SK-N-SH (cell line): ENCODE measurements around the gene PRG3. TPM values are rescaled to one million over a fixed set of nuclear protein-coding genes. Genes with fewer than 3 reads are reported as not detected.
"Not testable (repeated sequence)": the region's sequence is repeated elsewhere in the genome, so short reads cannot be mapped to it uniquely, and the experiment has no call there.

Source experiments
- CTCF ChIA-PET: fragments of 300-600, 350-600 bp; formaldehyde crosslinking; extraction: SDS; loops from one replicate; lab custom pipeline; 2021; lab: Yijun Ruan, JAX
- POLR2A ChIA-PET: fragments of 350-600 bp; sonication (Branson Sonifier 250); formaldehyde crosslinking; extraction: SDS; loops from one replicate; lab custom pipeline; 2020; ENCODE audit warnings: antibody characterized with exemption, inconsistent platforms; lab: Yijun Ruan, JAX
- DNase-seq: peaks from one replicate; pipeline ENCODE4 v3.0.0; 2012
- H2AFZ ChIP-seq: fragments of 200-600 bp; sonication (generic); 2 replicates; pipeline ENCODE4 v1.8.1; 2016; ENCODE audit warnings: antibody characterized with exemption, mild to moderate bottlenecking, low read depth
- H3F3A ChIP-seq: fragments of 200-600 bp; sonication (generic); replicated peaks from 2 replicates; pipeline ENCODE3; 2016; ENCODE audit warnings: antibody characterized with exemption, mild to moderate bottlenecking; ENCODE audit not compliant: insufficient read depth
- H3K27ac ChIP-seq, 2 experiments: fragments of 200-500 bp in 1 of 2; fragments of 200-600 bp in 1 of 2; sonication (Bioruptor generic) in 1 of 2; sonication (generic), shearing (Covaris generic) in 1 of 2; 2 replicates each; pipeline versions ENCODE4 v1.5.1 to v1.6.1; 2014 to 2016; ENCODE audit warnings: low read depth in 2 of 2, inconsistent platforms in 1 of 2, low read length in 1 of 2, mild to moderate bottlenecking in 1 of 2, mixed read lengths in 1 of 2
- H3K27me3 ChIP-seq: fragments of 200-600 bp; sonication (generic), shearing (Covaris generic); 2 replicates; pipeline ENCODE4 v1.6.1; 2016; ENCODE audit warnings: mixed run types; ENCODE audit not compliant: insufficient read depth
- H3K36me3 ChIP-seq, 2 experiments: fragments of 200-500 bp in 1 of 2; fragments of 200-600 bp in 1 of 2; sonication (Bioruptor generic) in 1 of 2; sonication (generic) in 1 of 2; replicated peaks in 1 of 2; 2 replicates each; pipeline versions ENCODE3 to v1.5.1; 2014 to 2016; ENCODE audit warnings: low read length in 1 of 2, mild to moderate bottlenecking in 1 of 2; ENCODE audit not compliant: insufficient read depth in 2 of 2, control insufficient read depth in 1 of 2
- H3K4me1 ChIP-seq, 2 experiments: fragments of 200-500 bp in 1 of 2; fragments of 200-600 bp in 1 of 2; sonication (Bioruptor generic) in 1 of 2; sonication (generic), shearing (Covaris generic) in 1 of 2; 2 replicates each; pipeline versions ENCODE4 v1.5.1 to v1.6.1; 2014 to 2016; ENCODE audit warnings: low read depth in 1 of 2, low read length in 1 of 2, mixed run types in 1 of 2; ENCODE audit not compliant: insufficient read depth in 2 of 2, control insufficient read depth in 1 of 2
- H3K4me2 ChIP-seq: fragments of 200-600 bp; sonication (generic), shearing (Covaris generic); 2 replicates; pipeline ENCODE4 v1.6.1; 2017; ENCODE audit warnings: mixed run types
- H3K4me3 ChIP-seq, 2 experiments: fragments of 200-500 bp in 1 of 2; fragments of 200-600 bp in 1 of 2; sonication (Bioruptor generic) in 1 of 2; sonication (generic), shearing (Covaris generic) in 1 of 2; 2 replicates each; pipeline versions ENCODE4 v1.5.1 to v1.8.1; 2014 to 2016; ENCODE audit warnings: low read depth in 2 of 2, inconsistent platforms in 1 of 2, low read length in 1 of 2, mild to moderate bottlenecking in 1 of 2, mixed read lengths in 1 of 2, moderate library complexity in 1 of 2
- H3K79me2 ChIP-seq: fragments of 200-600 bp; sonication (generic); 2 replicates; pipeline ENCODE4 v1.8.1; 2017; ENCODE audit warnings: mild to moderate bottlenecking; ENCODE audit not compliant: insufficient read depth
- H3K9ac ChIP-seq: fragments of 200-600 bp; sonication (generic); 2 replicates; pipeline ENCODE4 v1.6.1; 2017; ENCODE audit warnings: mixed run types
- H3K9me2 ChIP-seq: fragments of 200-600 bp; sonication (generic); 2 replicates; pipeline ENCODE4 v1.6.1; 2017; ENCODE audit warnings: mixed run types
- H3K9me3 ChIP-seq: fragments of 200-600 bp; sonication (generic); 2 replicates; pipeline ENCODE4 v1.6.1; 2017; ENCODE audit warnings: mixed run types, mild to moderate bottlenecking, moderate library complexity
- H4K20me1 ChIP-seq: fragments of 200-600 bp; sonication (generic); 2 replicates; pipeline ENCODE4 v1.6.1; 2017; ENCODE audit warnings: mild to moderate bottlenecking, mixed run types; ENCODE audit not compliant: insufficient read depth
- CHD2 ChIP-seq: fragments of 150-350 bp; IDR thresholded peaks from 2 replicates; pipeline ENCODE4 v1.6.1; 2018; ENCODE audit warnings: low read length; ENCODE audit not compliant: partially characterized antibody
- ELF1 ChIP-seq: IDR thresholded peaks from 2 replicates; pipeline ENCODE4 v1.4.0; 2012
- EP300 ChIP-seq, 2 experiments: IDR thresholded peaks; 2 replicates each; pipeline versions ENCODE4 v1.4.0 to v1.6.1; 2012; ENCODE audit warnings: borderline replicate concordance in 1 of 2, low read depth in 1 of 2, low read length in 1 of 2
- FOXJ3 ChIP-seq: sonication (generic); formaldehyde crosslinking; IDR thresholded peaks from 2 replicates; pipeline ENCODE4 v1.5.1; 2020; ENCODE audit warnings: mild to moderate bottlenecking, missing genetic modification reagents
- FOXM1 ChIP-seq: IDR thresholded peaks from 2 replicates; pipeline ENCODE4 v1.4.0; 2012; ENCODE audit warnings: low read depth, mild to moderate bottlenecking
- GABPA ChIP-seq: IDR thresholded peaks from 2 replicates; pipeline ENCODE4 v1.4.0; 2012; ENCODE audit warnings: low read depth, mild to moderate bottlenecking
- GATA2 ChIP-seq: sonication (generic); formaldehyde crosslinking; IDR thresholded peaks from 2 replicates; pipeline ENCODE4 v1.5.0; 2020; ENCODE audit warnings: mild to moderate bottlenecking, missing genetic modification reagents
- JUND ChIP-seq: IDR thresholded peaks from 2 replicates; pipeline ENCODE4 v1.4.0; 2012
- MAX ChIP-seq: IDR thresholded peaks from 2 replicates; pipeline ENCODE4 v1.4.0; 2012; ENCODE audit warnings: low read depth
- MXI1 ChIP-seq: IDR thresholded peaks from 2 replicates; pipeline ENCODE4 v1.6.1; 2012; ENCODE audit warnings: mild to moderate bottlenecking, low read depth, low read length, improper control_type of control experiment
- NFIC ChIP-seq: IDR thresholded peaks from 2 replicates; pipeline ENCODE4 v1.4.0; 2012; ENCODE audit warnings: borderline replicate concordance
- PBX3 ChIP-seq: IDR thresholded peaks from 2 replicates; pipeline ENCODE4; 2012
- RAD21 ChIP-seq: IDR thresholded peaks from 2 replicates; pipeline ENCODE4 v1.6.1; 2012; ENCODE audit warnings: mild to moderate bottlenecking, low read length
- RCOR1 ChIP-seq: fragments of 150-350 bp; IDR thresholded peaks from 2 replicates; pipeline ENCODE4 v1.6.1; 2017; ENCODE audit warnings: antibody characterized with exemption, low read length
- RFX5 ChIP-seq: IDR thresholded peaks from 2 replicates; pipeline ENCODE4 v1.6.1; 2012; ENCODE audit warnings: mild to moderate bottlenecking, improper control_type of control experiment, low read length
- TAF1 ChIP-seq: IDR thresholded peaks from 2 replicates; pipeline ENCODE4 v1.6.1; 2012; ENCODE audit warnings: low read depth, mild to moderate bottlenecking, low read length, moderate library complexity, borderline replicate concordance
- TCF12 ChIP-seq: IDR thresholded peaks from 2 replicates; pipeline ENCODE4 v1.4.0; 2012
- USF1 ChIP-seq: IDR thresholded peaks from 2 replicates; pipeline ENCODE4 v1.4.0; 2012; ENCODE audit warnings: low read depth, borderline replicate concordance
- USF2 ChIP-seq: fragments of 150-350 bp; IDR thresholded peaks from 2 replicates; pipeline ENCODE4 v1.6.1; 2017; ENCODE audit warnings: antibody characterized with exemption, low read length, low read depth, borderline replicate concordance
- ZBTB33 ChIP-seq: IDR thresholded peaks from 2 replicates; pipeline ENCODE4 v1.4.0; 2012; ENCODE audit warnings: low read depth, borderline replicate concordance
- WGBS: methylation state at CpG from one replicate; pipeline ENCODE4 v1.1.6; 2017; ENCODE audit warnings: low lambda C conversion rate; 5-methylcytosine and 5-hydroxymethylcytosine counted together
- polyA plus RNA-seq, 3 experiments: library from polyadenylated mRNA; depleted of rRNA; stranded (reverse); fragments of >200 nt; gene quantifications; 2 replicates each; pipeline ENCODE4 v1.2.3, GENCODE V29; 2012

PRG3 gene
- polyA plus RNA-seq, 1 of the 3 experiments (the other 2 are of a cell fraction), result not detected

- CTCF ChIA-PET, result interaction anchor here (0.8 to 1.9 kb wide), 4 partner anchors 9 to 20 kb away, joined by 3 to 6 read pairs (median 4); no protein-coding TSS in a partner anchor
- POLR2A ChIA-PET, result not testable (repeated sequence)
Observed at GRCh38 chr11:57336856-57337255, 44.1 kb downstream of the PRG3 start.

GRCh38 chr11:57336111-57336666 lies 44.8 kb downstream of the PRG3 start:
- Histone ChIP-seq H3K36me3 (peaks cover 17 to 22% of the 10 kb centered on the region in 2 experiments), H3F3A (no peaks in the 10 kb centered on the region), H3K9me3 (no peaks in the 10 kb centered on the region), H3K4me1 (peaks cover 7 to 15% of the 10 kb centered on the region in 2 experiments; a peak in 3 of 4 replicates), H3K4me2 (peak overlapping the region; percentile 95), H2AFZ (peak overlapping the region; percentile 83), H3K9me2 (no peaks in the 10 kb centered on the region), H3K79me2 (peaks cover 39% of the 10 kb centered on the region)
- DNase-seq, result no peak
- ChIA-PET CTCF (interaction anchor here (1.1 to 1.9 kb wide), 3 partner anchors 9 to 14 kb away, joined by 3 to 6 read pairs (median 5); no protein-coding TSS in a partner anchor), POLR2A (interaction anchor here (3.2 kb wide), 1 partner anchor 11 kb away, joined by 29 read pairs; the partner anchor contains the start of gene TNKS1BP1)
- TF ChIP-seq TAF1, result no peak
- no peak for TF ChIP-seq GABPA
- TF ChIP-seq PBX3, result no peak
- no peak for TF ChIP-seq RFX5
- no peak for TF ChIP-seq TCF12
- no peak for TF ChIP-seq MXI1
- TF ChIP-seq CHD2, result no peak
- no peak for TF ChIP-seq GATA2 (CRISPR knock-in tag)
- TF ChIP-seq RCOR1, result no peak
- TF ChIP-seq FOXM1, result no peak
- TF ChIP-seq FOXJ3 (CRISPR knock-in tag), result no peak
- TF ChIP-seq USF1, result no peak
- no peak for TF ChIP-seq ELF1
- no peak for TF ChIP-seq NFIC
- no peak for TF ChIP-seq MAX
- TF ChIP-seq ZBTB33, result no peak
- TF ChIP-seq RAD21, result no peak
- no peak for TF ChIP-seq JUND
- no peak for TF ChIP-seq EP300 (IDR thresholded peaks at IDR 0.05; ENCODE audit: borderline replicate concordance in 1 of 2, low read depth in 1 of 2, low read length in 1 of 2)
- no peak for TF ChIP-seq USF2
- TF ChIP-seq, all 33 proteins: peak for 0
- WGBS, result 45% methylated on average over 11 of the region's 12 CpGs
- Histone ChIP-seq H3K27ac (peak overlapping the region; percentile 37 to 85; a peak in 3 of 4 replicates), H3K4me3 (peak overlapping the region; percentile 69 to 87), H3K9ac (peak overlapping the region; percentile 92), H4K20me1 (no peaks in the 10 kb centered on the region), H3K27me3 (no peaks in the 10 kb centered on the region)

More at GRCh38 chr11:57336856-57337255, 44.1 kb downstream of the PRG3 start:
- not testable (repeated sequence) for H3K9me3 ChIP-seq, H3K27me3 ChIP-seq, H3K4me2 ChIP-seq, H4K20me1 ChIP-seq, H3K9ac ChIP-seq, DNase-seq, H3K4me3 ChIP-seq, H3K9me2 ChIP-seq, H3F3A ChIP-seq, H3K27ac ChIP-seq, H2AFZ ChIP-seq
- 93% methylated on average over 6 of the region's 6 CpGs for WGBS
- Histone ChIP-seq H3K79me2 (peaks cover 39% of the 10 kb centered on the region), H3K4me1 (peaks cover 7 to 15% of the 10 kb centered on the region in 2 experiments; a peak in 3 of 4 replicates), H3K36me3 (peaks cover 13 to 16% of the 10 kb centered on the region in 2 experiments)
